HL-60 (cell line): ENCODE data around the gene NRIP1.
"Not testable (repeated sequence)": the region's sequence is repeated elsewhere in the genome, so short reads cannot be mapped to it uniquely, and the experiment has no call there.

ENCODE experiments used
- CTCF ChIP-seq: IDR thresholded peaks from one replicate; pipeline ENCODE4 v1.5.1; 2011; ENCODE audit warnings: low read length, control low read depth, inconsistent platforms; ENCODE audit not compliant: insufficient read depth
- POLR2AphosphoS5 ChIP-seq: IDR thresholded peaks from 2 replicates; pipeline ENCODE4 v1.6.1; 2012; ENCODE audit warnings: low read depth
- REST ChIP-seq: IDR thresholded peaks from 2 replicates; pipeline ENCODE4 v1.6.1; 2012; ENCODE audit warnings: low read depth; ENCODE audit not compliant: insufficient replicate concordance

GRCh38 chr21:14927324-14927723, 137.5 kb downstream of the NRIP1 start:
- not testable (repeated sequence) for TF ChIP-seq CTCF, REST, POLR2AphosphoS5
